ENCODE results near the gene WFIKKN1.

DNA sequence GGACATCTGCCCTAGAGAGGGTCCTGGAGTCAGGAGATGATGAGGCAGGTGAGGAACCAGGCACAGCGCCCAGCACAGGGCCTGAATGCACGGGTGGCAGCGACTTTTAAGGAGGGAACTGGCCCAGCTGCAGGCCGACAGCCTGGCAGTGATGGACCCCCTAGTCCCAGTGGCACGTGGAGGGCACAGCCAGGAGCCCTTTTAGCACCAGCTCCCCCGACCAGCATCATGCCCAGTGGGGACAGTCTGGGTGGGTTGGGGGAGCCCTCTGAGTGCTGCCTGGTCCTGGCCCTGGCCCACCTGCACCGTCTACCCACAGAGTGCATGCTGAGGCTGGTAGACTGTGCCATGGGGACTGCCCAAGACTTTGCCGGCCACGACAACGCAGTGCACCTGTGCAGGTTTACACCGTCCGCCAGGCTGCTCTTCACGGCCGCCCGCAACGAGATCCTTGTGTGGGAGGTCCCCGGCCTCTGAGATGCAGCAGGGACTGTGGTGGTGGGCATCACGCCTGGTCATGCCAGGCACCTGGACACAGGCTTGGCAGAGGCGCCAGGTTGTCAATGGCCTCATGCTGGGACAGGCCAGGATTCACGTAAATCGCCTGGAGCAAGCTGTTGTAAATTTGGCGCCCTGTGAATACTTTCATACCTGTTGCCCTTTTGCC is 36.5 kb downstream of the WFIKKN1 start:
- TF ChIP-seq, protein P1, sequence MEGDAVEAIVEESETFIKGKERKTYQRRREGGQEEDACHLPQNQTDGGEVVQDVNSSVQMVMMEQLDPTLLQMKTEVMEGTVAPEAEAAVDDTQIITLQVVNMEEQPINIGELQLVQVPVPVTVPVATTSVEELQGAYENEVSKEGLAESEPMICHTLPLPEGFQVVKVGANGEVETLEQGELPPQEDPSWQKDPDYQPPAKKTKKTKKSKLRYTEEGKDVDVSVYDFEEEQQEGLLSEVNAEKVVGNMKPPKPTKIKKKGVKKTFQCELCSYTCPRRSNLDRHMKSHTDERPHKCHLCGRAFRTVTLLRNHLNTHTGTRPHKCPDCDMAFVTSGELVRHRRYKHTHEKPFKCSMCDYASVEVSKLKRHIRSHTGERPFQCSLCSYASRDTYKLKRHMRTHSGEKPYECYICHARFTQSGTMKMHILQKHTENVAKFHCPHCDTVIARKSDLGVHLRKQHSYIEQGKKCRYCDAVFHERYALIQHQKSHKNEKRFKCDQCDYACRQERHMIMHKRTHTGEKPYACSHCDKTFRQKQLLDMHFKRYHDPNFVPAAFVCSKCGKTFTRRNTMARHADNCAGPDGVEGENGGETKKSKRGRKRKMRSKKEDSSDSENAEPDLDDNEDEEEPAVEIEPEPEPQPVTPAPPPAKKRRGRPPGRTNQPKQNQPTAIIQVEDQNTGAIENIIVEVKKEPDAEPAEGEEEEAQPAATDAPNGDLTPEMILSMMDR (IDR thresholded peaks at IDR 0.05): no peak
- no peak for TF ChIP-seq EZH2 (IDR thresholded peaks at IDR 0.05; ENCODE audit: borderline replicate concordance, insufficient read depth, low read depth, low read length, poor library complexity, severe bottlenecking)

All from B cell (primary cell).